AG04450 (cell line): Measurements from ENCODE around the gene PLEKHG4B. TPM values are rescaled to one million over a fixed set of nuclear protein-coding genes. Genes with fewer than 3 reads are reported as not detected.
"Not testable (repeated sequence)": the region's sequence is repeated elsewhere in the genome, so short reads cannot be mapped to it uniquely, and the experiment has no call there.

Source experiments
- CTCF ChIA-PET: fragments of 300-600, 350-600 bp; formaldehyde crosslinking; extraction: SDS; loops from one replicate; lab custom pipeline; 2022; ENCODE audit warnings: antibody characterized with exemption, inconsistent platforms; lab: Charles Lee
- POLR2A ChIA-PET: fragments of 350-600 bp; formaldehyde crosslinking; extraction: SDS; loops from one replicate; lab custom pipeline; 2021; ENCODE audit warnings: antibody characterized with exemption, inconsistent platforms; lab: Yijun Ruan, JAX
- DNase-seq: peaks from one replicate; pipeline ENCODE4 v3.0.0-alpha.2; 2011; ENCODE audit warnings: low read depth, low spot score
- H3K27ac ChIP-seq: one replicate; pipeline ENCODE4 v1.5.1; 2012; ENCODE audit warnings: low read depth, low read length, control low read depth
- H3K27me3 ChIP-seq: one replicate; pipeline ENCODE4 v1.6.0; 2012; ENCODE audit warnings: low read length; ENCODE audit not compliant: control insufficient read depth, insufficient read depth
- H3K4me3 ChIP-seq: 2 replicates; pipeline ENCODE4 v1.5.1; 2011; ENCODE audit warnings: mild to moderate bottlenecking, low read depth, low read length, control low read depth
- H3K9me3 ChIP-seq: 2 replicates; pipeline ENCODE4 v1.5.1; 2012; ENCODE audit warnings: low read length; ENCODE audit not compliant: control insufficient read depth, insufficient read depth
- polyA plus RNA-seq: library from polyadenylated mRNA; depleted of rRNA; stranded (reverse); fragments of >200 nt; gene quantifications from 2 replicates; pipeline ENCODE4 v1.2.3, GENCODE V29; 2011
- TF ChIP-seq, protein P1 (sequence below): IDR thresholded peaks from 2 replicates; pipeline ENCODE4 v1.5.1; 2011; ENCODE audit warnings: low read depth, low read length, control low read depth, inconsistent platforms

PLEKHG4B gene
- polyA plus RNA-seq, 1 experiment, result 0.24 TPM

- no peak for DNase-seq
Measured at GRCh38 chr5:54175-54730, 37.7 kb upstream of the PLEKHG4B start.

DNA sequence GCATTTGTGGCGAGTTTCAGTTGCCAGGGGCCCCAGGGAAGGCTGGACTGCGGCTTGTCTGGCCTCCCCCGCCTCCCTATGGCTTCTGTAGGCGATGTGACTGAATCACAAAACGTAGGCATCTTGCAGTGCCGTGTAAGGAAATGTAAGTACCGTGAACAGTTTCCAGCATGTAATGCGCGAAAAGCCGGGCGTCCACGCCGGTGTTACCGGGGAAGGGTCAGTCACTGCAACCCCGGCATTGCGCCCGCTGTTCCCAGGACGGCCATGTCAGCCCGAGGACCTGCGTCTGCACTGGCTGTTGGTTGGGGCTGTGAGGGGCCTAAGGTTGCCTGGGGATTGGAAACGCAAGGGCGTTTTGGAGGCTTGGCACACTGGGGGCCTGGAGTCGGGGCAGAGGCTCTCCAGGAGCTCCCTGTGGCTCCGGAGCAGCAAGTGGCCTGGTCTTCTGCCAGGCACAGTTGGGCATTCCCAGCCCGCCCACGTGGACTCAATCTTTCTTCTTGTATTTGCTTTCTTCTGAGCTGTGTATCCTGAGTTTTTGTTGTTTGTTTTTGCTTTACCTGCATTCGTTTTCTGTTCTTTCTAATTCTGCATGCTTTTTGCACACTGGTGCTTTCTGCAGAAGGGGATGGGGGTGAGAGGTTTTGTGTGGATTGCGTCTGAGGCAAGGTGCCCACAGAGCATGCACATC lies 36.9 kb upstream of the PLEKHG4B start:
- POLR2A ChIA-PET, result no interaction called here
- CTCF ChIA-PET, result no interaction called here
- no peak for DNase-seq
- H3K9me3 ChIP-seq, result peaks cover 16% of the 10 kb centered on the region; the same call in 1 of the 2 replicates
- TF ChIP-seq, protein P1, sequence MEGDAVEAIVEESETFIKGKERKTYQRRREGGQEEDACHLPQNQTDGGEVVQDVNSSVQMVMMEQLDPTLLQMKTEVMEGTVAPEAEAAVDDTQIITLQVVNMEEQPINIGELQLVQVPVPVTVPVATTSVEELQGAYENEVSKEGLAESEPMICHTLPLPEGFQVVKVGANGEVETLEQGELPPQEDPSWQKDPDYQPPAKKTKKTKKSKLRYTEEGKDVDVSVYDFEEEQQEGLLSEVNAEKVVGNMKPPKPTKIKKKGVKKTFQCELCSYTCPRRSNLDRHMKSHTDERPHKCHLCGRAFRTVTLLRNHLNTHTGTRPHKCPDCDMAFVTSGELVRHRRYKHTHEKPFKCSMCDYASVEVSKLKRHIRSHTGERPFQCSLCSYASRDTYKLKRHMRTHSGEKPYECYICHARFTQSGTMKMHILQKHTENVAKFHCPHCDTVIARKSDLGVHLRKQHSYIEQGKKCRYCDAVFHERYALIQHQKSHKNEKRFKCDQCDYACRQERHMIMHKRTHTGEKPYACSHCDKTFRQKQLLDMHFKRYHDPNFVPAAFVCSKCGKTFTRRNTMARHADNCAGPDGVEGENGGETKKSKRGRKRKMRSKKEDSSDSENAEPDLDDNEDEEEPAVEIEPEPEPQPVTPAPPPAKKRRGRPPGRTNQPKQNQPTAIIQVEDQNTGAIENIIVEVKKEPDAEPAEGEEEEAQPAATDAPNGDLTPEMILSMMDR, result no peak
- no peak overlapping the region for H3K27ac ChIP-seq
- H3K27me3 ChIP-seq, result peaks cover 32% of the 10 kb centered on the region
- H3K4me3 ChIP-seq, result no peak overlapping the region

More at GRCh38 chr5:54175-54730, 37.7 kb upstream of the PLEKHG4B start:
- POLR2A ChIA-PET, result no interaction called here
- peaks cover 32% of the 10 kb centered on the region for H3K27me3 ChIP-seq
- TF ChIP-seq, protein P1, result no peak
- peaks cover 16% of the 10 kb centered on the region; the same call in 1 of the 2 replicates for H3K9me3 ChIP-seq
- no peak overlapping the region for H3K27ac ChIP-seq
- CTCF ChIA-PET, result interaction anchor here (0.7 kb wide), 1 partner anchor 165 kb away, joined by 3 read pairs; no protein-coding TSS in a partner anchor
- peak overlapping the region; percentile 51 for H3K4me3 ChIP-seq

GRCh38 chr5:56561-57290 lies 35.2 kb upstream of the PLEKHG4B start:
- H3K9me3 ChIP-seq, result peaks cover 3% of the 10 kb centered on the region; the same call in 1 of the 2 replicates
- CTCF ChIA-PET, result interaction anchor here (1.0 kb wide), 1 partner anchor 132 kb away, joined by 3 read pairs; no protein-coding TSS in a partner anchor
- H3K27me3 ChIP-seq, result peaks cover 30% of the 10 kb centered on the region
- H3K27ac ChIP-seq, result no peak overlapping the region
- POLR2A ChIA-PET, result no interaction called here
- TF ChIP-seq, protein P1, result no peak
- no peak overlapping the region for H3K4me3 ChIP-seq
- DNase-seq, result no peak

DNA sequence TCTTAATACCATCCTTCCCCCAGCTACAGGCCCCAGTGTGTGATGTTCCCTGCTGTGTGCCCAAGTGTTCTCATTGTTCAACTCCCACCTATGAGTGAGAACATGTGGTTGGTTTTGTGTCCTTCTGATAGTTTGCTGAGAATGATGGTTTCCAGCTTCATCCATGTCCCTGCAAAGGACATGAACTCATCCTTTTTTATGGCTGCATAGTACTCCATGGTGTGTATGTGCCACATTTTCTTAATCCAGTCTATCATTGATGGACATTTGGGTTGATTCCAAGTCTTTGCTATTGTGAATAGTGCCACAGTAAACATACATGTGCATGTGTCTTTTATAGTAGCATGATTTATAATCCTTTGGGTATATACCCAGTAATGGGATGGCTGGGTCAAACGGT lies 31.7 kb upstream of the PLEKHG4B start:
- CTCF ChIA-PET, H3K4me3 ChIP-seq, POLR2A ChIA-PET, H3K27me3 ChIP-seq, H3K27ac ChIP-seq, DNase-seq, H3K9me3 ChIP-seq: not testable (repeated sequence)

DNA sequence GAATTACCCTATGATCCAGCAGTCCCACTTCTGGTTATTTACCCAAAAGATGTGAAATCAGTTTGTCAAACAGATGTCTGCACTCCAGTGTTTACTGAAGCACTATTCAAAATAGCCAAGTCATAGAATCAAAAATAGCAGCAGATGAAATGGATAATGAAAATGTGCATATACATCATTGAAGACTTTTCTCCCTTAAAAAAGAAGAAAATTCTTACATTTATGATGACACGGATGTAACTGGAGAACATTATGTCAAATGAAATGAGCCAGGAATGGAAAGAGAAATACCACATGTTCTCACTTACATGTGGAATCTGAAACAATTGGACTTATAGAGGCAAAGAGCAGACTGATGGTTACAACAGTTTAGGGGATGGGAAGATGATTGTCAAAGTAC lies 21.5 kb upstream of the PLEKHG4B start:
- H3K27ac ChIP-seq, result no peak overlapping the region
- POLR2A ChIA-PET, result no interaction called here
- peaks cover 17% of the 10 kb centered on the region for H3K27me3 ChIP-seq
- H3K4me3 ChIP-seq, result no peak overlapping the region
- CTCF ChIA-PET, result no interaction called here
- TF ChIP-seq, protein P1, result no peak
- H3K9me3 ChIP-seq, result no peaks in the 10 kb centered on the region
- no peak for DNase-seq

DNA sequence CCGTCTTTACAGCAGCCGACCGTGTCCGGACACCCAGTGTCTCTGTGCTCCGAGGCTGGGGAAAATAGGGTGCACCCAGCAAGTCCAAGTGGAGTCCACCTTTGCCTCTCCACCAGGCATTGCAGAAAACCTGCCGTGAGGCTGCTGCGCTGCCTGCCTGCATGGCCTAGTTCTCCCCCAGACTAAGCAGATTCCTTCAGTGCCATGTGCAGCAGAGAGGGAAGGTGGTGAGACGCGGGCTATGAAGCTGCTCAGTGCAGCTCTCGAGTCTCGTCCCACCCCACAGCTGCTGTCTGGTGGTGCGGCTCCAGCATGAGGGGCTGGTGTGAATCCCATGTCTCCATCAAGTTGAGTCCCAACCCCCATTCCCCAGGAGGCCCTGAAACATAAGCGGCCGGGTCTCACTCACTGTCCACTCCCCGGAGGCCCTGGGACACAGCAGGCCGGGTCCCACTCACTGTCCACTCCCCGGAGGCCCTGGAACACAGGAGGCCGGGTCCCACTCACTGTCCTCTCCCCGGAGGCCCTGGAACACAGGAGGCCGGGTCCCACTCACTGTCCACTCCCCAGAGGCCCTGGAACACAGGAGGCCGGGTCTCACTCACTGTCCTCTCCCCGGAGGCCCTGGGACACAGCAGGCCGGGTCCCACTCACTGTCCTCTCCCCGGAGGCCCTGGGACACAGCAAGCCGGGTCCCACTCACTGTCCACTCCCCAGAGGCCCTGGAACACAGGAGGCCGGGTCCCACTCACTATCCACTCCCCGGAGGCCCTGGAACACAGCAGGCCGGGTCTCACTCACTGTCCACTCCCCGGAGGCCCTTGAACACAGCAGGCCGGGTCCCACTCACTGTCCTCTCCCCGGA lies 19.4 kb upstream of the PLEKHG4B start:
- POLR2A ChIA-PET, H3K27ac ChIP-seq, H3K4me3 ChIP-seq, DNase-seq, CTCF ChIA-PET, H3K9me3 ChIP-seq: not testable (repeated sequence)
- H3K27me3 ChIP-seq, result peaks cover 29% of the 10 kb centered on the region

- H3K27ac ChIP-seq, H3K9me3 ChIP-seq, H3K4me3 ChIP-seq, POLR2A ChIA-PET, CTCF ChIA-PET, DNase-seq: not testable (repeated sequence)
- peaks cover 35% of the 10 kb centered on the region for H3K27me3 ChIP-seq
Measured at GRCh38 chr5:73181-73447, 18.9 kb upstream of the PLEKHG4B start.
